GM18498 (cell line): Measurements from ENCODE around the gene ATP6V1B1.
"Not testable (repeated sequence)": the region's sequence is repeated elsewhere in the genome, so short reads cannot be mapped to it uniquely, and the experiment has no call there.

Experiments
- ATAC-seq: cut with Tn5 transposase; IDR thresholded peaks from one replicate; pipeline ENCODE4 v1.9.1; 2021; ENCODE audit warnings: mild to moderate bottlenecking, moderate library complexity; ENCODE audit not compliant: unreplicated experiment

The ATP6V1B1 gene

DNA sequence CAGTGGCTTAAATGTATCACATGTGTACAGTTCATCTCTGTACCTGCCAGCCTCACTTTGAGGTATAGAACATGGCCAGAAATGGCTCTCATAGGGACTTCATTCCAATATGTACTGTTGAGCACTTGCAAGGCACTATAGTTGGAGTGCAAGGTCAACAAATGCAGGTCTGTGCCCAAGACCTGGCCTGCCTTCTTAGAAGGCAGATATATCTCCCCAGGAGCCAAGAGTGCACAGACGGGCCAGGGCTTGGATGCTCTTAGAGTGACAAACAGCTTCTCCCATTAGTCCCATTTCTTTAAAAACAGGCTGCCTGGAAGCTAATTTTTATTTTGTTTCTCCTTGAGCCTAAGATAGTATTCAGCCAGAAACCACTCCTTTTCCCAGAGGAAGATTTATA, 51.7 kb downstream of the ATP6V1B1 start:
- ATAC-seq: no peak

DNA sequence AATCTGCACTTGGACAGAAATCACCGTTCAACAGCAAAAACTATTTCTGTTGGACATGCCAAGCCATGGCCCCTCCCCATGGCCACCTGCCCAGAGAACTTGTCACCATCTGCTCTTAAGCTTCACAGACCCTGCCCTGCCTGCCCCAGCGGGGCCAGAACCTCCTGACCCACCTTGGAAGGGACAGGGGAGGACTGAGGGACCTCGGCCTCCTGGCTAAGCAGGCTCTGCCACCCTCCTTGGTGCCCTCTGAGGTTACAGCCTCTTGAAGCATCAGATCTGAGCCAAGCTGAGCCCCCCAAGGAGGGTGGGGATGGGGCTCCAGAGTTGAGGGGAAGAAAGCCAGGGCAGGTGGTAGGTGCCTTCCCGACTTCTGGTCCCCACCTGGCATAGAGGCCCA, 52.5 kb downstream of the ATP6V1B1 start:
- no peak for ATAC-seq

- ATAC-seq: no peak
Observed at GRCh38 chr2:70988726-70989648, 53.3 kb downstream of the ATP6V1B1 start.

GRCh38 chr2:70990216-70990615, 54.5 kb downstream of the ATP6V1B1 start:
- no peak for ATAC-seq

- ATAC-seq: no peak
Observed at GRCh38 chr2:70991142-70991541, 55.4 kb downstream of the ATP6V1B1 start.

- ATAC-seq: no peak
Observed at GRCh38 chr2:70991742-70992141, 56.0 kb downstream of the ATP6V1B1 start.

- ATAC-seq: no peak
Observed at GRCh38 chr2:70992945-70993853, 57.5 kb downstream of the ATP6V1B1 start.

- peak; percentile 38 for ATAC-seq
Observed at GRCh38 chr2:70994009-70994698, 58.5 kb downstream of the ATP6V1B1 start.

DNA sequence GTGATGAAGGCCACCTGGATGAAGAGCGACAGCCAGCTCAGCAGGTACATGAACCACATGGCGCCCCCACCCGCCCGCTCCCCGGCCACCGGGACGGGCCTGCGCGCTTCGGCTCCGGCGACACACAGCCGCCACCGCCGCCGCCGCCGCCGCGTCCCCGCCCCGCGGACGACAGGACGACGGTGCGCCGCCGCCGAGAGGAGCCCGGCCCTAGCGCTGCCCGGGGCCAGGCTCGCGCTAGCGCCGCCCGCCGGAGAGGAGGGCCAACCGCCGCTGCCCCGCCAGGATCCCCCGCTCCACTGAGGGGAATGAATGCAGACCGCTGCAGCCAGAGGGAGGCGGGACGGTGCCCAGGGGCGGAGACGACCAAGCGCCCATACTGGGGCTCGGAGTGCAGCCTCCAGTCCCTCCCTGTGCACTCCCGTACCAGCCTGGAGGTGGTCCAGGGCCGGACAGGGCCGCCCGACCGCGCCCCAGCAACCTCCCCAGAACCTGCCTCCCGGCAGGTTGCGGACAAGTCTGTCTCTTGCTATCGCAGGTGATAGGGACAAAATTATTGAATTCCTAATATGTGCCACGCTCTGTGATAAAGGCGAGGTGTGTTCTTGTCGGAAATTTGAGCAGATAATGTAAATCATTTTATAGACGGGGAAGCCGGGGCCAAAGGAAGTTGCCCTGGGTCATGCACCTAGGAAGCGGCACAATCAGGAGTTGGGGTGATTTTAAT, 59.2 kb downstream of the ATP6V1B1 start, which contains the start of gene TEX261:
Gene TEX261 (minus strand): TSS at position 175 of the 727 bp plus-strand sequence. CDS start 116 bp downstream, at position 59.
- peak; percentile 96 for ATAC-seq

DNA sequence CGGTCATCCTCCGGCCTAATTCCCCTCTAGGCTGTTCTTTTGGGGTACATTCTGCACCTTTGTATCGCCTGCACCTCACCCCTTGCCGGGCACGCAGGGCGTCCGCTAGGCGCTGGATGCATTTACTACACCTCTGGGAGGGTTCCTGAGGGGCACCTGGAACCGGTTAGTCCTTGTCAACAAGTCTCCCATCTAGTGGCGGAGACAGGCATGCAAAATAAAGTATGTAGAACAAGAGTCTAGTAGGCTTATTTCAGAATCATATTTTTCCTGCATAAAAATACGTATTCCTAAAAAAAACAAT, 59.7 kb downstream of the ATP6V1B1 start:
- ATAC-seq: peak; percentile 43

GRCh38 chr2:70998885-70999284, 63.2 kb downstream of the ATP6V1B1 start:
- ATAC-seq: not testable (repeated sequence)

- ATAC-seq: no peak
Observed at GRCh38 chr2:70999362-70999761, 63.7 kb downstream of the ATP6V1B1 start.

DNA sequence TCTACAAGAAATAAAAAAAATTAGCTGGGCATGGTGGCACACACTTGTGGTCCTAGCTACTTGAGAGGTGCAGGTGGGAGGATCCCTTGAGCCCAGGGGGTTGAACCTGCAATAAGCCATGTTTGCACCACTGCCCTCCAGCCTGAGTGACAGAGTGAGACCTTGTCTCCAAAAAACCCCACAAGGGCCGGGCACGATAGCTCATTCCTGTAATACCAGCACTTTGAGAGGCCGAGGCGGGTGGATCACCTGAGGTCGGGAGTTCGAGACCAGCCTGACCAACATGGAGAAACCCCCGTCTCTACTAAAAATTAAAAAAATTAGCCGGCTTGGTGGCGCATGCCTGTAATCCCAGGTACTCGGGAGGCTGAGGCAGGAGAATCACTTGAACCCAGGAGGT, 64.2 kb downstream of the ATP6V1B1 start:
- not testable (repeated sequence) for ATAC-seq

- ATAC-seq: peak; percentile 97
Observed at GRCh38 chr2:71000780-71001591, 65.3 kb downstream of the ATP6V1B1 start.

GRCh38 chr2:71001592-71001927, 65.9 kb downstream of the ATP6V1B1 start:
- no peak for ATAC-seq

GRCh38 chr2:71001981-71002570, 66.4 kb downstream of the ATP6V1B1 start:
- no peak for ATAC-seq

DNA sequence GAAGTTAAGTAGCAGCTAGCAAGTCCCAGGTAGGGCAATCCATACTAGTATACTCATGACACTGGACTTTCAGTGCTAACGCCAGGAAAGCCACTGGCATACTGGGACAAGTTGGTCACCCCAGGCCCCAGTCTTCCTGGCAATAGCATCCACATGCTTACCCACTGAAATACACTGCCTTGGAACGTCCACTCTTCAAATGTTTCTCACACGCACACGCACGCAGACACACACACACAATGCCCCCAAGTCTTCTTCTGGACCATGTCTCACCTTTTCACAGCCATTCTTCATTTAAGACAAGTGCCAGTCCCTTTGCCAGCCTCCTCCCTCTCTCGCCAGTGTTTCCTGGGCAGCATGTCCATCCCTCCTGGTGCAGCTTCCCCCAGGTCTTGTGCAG, 67.7 kb downstream of the ATP6V1B1 start:
- ATAC-seq: no peak

DNA sequence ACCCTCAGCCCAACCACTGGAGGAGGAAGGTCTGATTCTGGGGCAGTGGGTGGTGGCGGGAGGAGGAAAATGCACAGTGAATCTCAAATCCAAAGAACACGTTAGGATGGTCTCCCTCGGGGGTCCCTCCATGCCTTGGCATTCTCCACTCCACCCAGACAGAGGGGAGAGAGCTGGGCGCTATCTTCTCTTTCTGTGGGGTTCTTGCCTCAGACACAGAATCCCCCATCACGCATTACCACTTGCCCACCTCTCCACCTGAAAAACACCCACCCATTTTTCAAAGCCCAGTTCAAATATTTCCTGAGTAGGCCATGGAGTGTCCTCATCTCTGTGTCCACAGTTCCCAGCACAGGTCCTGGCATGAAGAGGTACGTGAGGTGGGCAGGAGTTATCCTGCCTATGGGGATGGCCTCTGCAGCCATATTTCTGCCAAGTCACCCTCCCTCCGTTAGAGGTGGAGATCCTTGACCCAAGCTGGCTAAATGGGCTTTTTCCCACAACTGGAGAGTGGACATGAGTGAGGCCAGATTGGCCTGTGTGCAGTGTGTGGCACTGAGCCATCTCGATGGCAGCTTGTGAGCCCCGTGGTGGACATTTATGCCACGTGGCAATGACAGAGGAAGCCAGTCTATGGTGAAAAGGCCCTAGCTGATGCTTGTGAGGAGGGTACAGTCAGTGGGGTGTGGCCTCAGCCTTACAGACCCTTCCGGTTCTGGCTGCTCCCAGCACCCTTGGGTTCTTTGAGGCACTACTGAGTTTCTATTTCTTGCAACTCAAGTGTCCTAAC, 68.5 kb downstream of the ATP6V1B1 start:
- ATAC-seq: no peak

GRCh38 chr2:71004857-71005256, 69.2 kb downstream of the ATP6V1B1 start:
- ATAC-seq: no peak
